Left ventricle myocardium inferior (tissue), 1 donor: ENCODE data around the gene QPCTL. TPM values are rescaled to one million over a fixed set of nuclear protein-coding genes. Genes with fewer than 3 reads are reported as not detected.

ENCODE experiments used
- DNase-seq: peaks from one replicate; pipeline ENCODE4 v3.0.0-alpha.2; 2020
- H3K27ac ChIP-seq: fragments of 200-600 bp; replicated peaks from 2 replicates; pipeline ENCODE4 v1.8.0; 2021
- H3K27me3 ChIP-seq: fragments of 200-600 bp; 2 replicates; pipeline ENCODE4 v1.8.0; 2021; ENCODE audit warnings: low read depth
- H3K36me3 ChIP-seq: fragments of 200-600 bp; 2 replicates; pipeline ENCODE4 v1.8.0; 2021
- H3K4me1 ChIP-seq: fragments of 200-600 bp; 2 replicates; pipeline ENCODE4 v1.8.0; 2021
- H3K4me3 ChIP-seq: fragments of 200-600 bp; 2 replicates; pipeline ENCODE4 v1.8.0; 2021; ENCODE audit warnings: mild to moderate bottlenecking, moderate library complexity
- H3K9me3 ChIP-seq: fragments of 200-600 bp; replicated peaks from 2 replicates; pipeline ENCODE4 v1.8.0; 2021
- intact Hi-C: fragments of 100-400 bp; cut with micrococcal nuclease; formaldehyde crosslinking; loops from one replicate; pipeline ENCODE4 v1.11.0; 2022
- total RNA-seq: library from RNA; stranded (reverse); fragmentation: NEBNext Ultra II Directional; extraction: Animal tissue kit (Norgen Biotek cat#: 25700); gene quantifications from one replicate; pipeline ENCODE4 v1.2.1, GENCODE V29; 2021
- TF ChIP-seq, protein P1 (sequence below): fragments of 200-600 bp; IDR thresholded peaks from 2 replicates; pipeline ENCODE4 v1.8.0; 2021; ENCODE audit warnings: antibody characterized with exemption, mild to moderate bottlenecking, borderline replicate concordance
- donor health status: DM: no; HTN: yes; CAD: no; lungs with severe emphysema.

QPCTL gene
- total RNA-seq, 1 donor from 2014 or later, result 2.2 TPM

GRCh38 chr19:45730368-45731288 lies 38.2 kb downstream of the QPCTL start, which contains the start of gene FBXO46:
Gene FBXO46, minus strand, starts transcription at chr19:45730896. Its CDS starts 17,401 bp downstream, at chr19:45713495.
- no peaks in the 10 kb centered on the region for H3K36me3 ChIP-seq
- no peaks in the 10 kb centered on the region for H3K27me3 ChIP-seq
- intact Hi-C loops, result no loop called here
- H3K9me3 ChIP-seq, result no peaks in the 10 kb centered on the region
- DNase-seq, result peak; percentile 96
- TF ChIP-seq, protein P1, sequence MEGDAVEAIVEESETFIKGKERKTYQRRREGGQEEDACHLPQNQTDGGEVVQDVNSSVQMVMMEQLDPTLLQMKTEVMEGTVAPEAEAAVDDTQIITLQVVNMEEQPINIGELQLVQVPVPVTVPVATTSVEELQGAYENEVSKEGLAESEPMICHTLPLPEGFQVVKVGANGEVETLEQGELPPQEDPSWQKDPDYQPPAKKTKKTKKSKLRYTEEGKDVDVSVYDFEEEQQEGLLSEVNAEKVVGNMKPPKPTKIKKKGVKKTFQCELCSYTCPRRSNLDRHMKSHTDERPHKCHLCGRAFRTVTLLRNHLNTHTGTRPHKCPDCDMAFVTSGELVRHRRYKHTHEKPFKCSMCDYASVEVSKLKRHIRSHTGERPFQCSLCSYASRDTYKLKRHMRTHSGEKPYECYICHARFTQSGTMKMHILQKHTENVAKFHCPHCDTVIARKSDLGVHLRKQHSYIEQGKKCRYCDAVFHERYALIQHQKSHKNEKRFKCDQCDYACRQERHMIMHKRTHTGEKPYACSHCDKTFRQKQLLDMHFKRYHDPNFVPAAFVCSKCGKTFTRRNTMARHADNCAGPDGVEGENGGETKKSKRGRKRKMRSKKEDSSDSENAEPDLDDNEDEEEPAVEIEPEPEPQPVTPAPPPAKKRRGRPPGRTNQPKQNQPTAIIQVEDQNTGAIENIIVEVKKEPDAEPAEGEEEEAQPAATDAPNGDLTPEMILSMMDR, result no peak
- H3K4me3 ChIP-seq, result peak within 1 kb of the TSS; percentile 87
- H3K4me1 ChIP-seq, result peaks cover 27% of the 10 kb centered on the region
- peak within 1 kb of the TSS; percentile 76 for H3K27ac ChIP-seq

DNA sequence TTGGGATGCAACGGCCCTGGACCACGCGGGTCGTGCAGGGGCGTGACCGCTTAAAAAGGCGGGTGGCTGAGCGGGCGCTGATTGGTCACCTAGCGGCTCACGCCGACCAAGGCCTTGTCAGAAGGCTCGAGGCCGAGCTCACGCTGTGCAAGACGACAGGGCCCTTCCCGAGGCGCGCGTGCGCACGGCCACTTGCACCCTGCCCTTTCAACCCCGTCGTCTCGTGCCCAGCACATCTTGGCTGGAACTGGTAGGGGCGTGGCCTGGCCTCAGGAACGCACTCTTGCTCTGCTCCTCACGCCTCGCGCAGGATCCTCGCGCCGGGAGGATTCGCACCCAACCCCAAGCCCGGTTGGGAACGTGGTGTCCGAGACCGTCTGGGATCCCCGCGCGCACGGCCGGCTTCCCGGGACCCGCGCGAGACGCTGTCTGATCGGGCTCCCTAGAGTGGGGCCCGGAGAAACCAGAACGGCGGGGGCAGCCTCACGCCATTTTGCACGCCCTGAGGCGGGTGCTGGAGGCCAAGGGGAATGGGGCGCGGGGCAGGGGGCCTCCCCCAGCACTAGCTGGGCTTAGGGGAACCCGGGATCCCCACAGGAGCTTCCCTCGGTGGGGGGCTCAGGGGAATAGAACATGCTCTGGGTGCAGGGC lies 40.8 kb downstream of the QPCTL start, which contains the start of gene MEIOSIN:
TSS of gene MEIOSIN (plus strand) at position 280 of the 651 bp plus-strand sequence. CDS start 1,938 bp downstream, outside the sequence.
- intact Hi-C loops, result no loop called here
- H3K9me3 ChIP-seq, result no peaks in the 10 kb centered on the region
- H3K4me1 ChIP-seq, result peaks cover 27% of the 10 kb centered on the region
- no peak within 1 kb of the TSS for H3K27ac ChIP-seq
- no peaks in the 10 kb centered on the region for H3K36me3 ChIP-seq
- no peaks in the 10 kb centered on the region for H3K27me3 ChIP-seq
- no peak within 1 kb of the TSS for H3K4me3 ChIP-seq
- TF ChIP-seq, protein P1, result no peak
- DNase-seq, result no peak

GRCh38 chr19:45739498-45740439 lies 47.3 kb downstream of the QPCTL start:
- TF ChIP-seq, protein P1, result no peak
- Histone ChIP-seq H3K4me3 (no peak overlapping the region), H3K27me3 (no peaks in the 10 kb centered on the region), H3K9me3 (no peaks in the 10 kb centered on the region), H3K4me1 (no peaks in the 10 kb centered on the region), H3K36me3 (no peaks in the 10 kb centered on the region), H3K27ac (no peak overlapping the region)
- DNase-seq, result no peak
- intact Hi-C loops, result no loop called here

DNA sequence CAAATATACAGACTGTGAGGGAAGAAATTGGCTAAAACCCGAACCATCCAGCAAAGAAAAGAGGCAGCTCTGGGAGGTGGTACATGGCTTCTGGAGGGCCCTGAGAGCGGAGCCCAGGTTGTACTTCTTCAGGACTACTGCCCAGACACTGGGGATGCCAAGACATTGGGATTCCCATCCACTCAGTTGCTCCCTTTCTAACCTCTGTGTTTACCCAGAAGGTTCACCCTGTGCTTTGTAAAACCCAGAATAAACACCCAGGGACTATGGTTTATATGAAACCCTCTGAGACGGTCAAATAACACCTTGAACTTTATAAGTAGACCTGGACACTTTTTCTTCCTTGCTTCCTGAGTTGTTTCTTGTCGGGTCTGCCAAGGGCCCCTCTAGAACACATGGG lies 50.5 kb downstream of the QPCTL start:
- Histone ChIP-seq H3K27ac (no peak overlapping the region), H3K9me3 (no peaks in the 10 kb centered on the region), H3K4me1 (no peaks in the 10 kb centered on the region), H3K27me3 (no peaks in the 10 kb centered on the region), H3K4me3 (no peak overlapping the region), H3K36me3 (no peaks in the 10 kb centered on the region)
- no peak for DNase-seq
- TF ChIP-seq, protein P1, result no peak
- intact Hi-C loops, result no loop called here

GRCh38 chr19:45745606-45746005 lies 53.1 kb downstream of the QPCTL start:
- Histone ChIP-seq H3K27ac (no peak overlapping the region), H3K36me3 (no peaks in the 10 kb centered on the region), H3K4me3 (no peak overlapping the region), H3K9me3 (no peaks in the 10 kb centered on the region), H3K27me3 (no peaks in the 10 kb centered on the region), H3K4me1 (no peaks in the 10 kb centered on the region)
- no peak for DNase-seq
- intact Hi-C loops, result no loop called here
- TF ChIP-seq, protein P1, result no peak
